A549 (cell line): ENCODE results near the gene SGSH.

Source experiments
- BHLHE40 ChIP-seq: IDR thresholded peaks from 2 replicates; pipeline ENCODE4 v1.6.1; 2012; ENCODE audit warnings: low read depth, low read length, inconsistent platforms
- CEBPB ChIP-seq, 2 experiments: fragments of >200 bp in 1 of 2; sonication (Bioruptor Twin) in 1 of 2; formaldehyde crosslinking in 1 of 2; IDR thresholded peaks; 2 replicates each; pipeline ENCODE4 v1.6.1; 2012 to 2016
- CHD2 ChIP-seq: fragments of 150-350 bp; IDR thresholded peaks from 2 replicates; pipeline ENCODE4 v1.6.1; 2014; ENCODE audit warnings: low read length; ENCODE audit not compliant: partially characterized antibody
- CTCF ChIP-seq: fragments of >200 bp; sonication (Bioruptor Twin); formaldehyde crosslinking; IDR thresholded peaks from 3 replicates; pipeline ENCODE4 v1.5.1; 2016
- ELK1 ChIP-seq: fragments of 150-350 bp; IDR thresholded peaks from 2 replicates; pipeline ENCODE4 v1.6.1; 2014; ENCODE audit warnings: low read depth, mild to moderate bottlenecking, low read length
- EP300 ChIP-seq, 2 experiments: fragments of >200 bp; sonication (Bioruptor Twin); formaldehyde crosslinking; IDR thresholded peaks; 2 replicates in 1 of 2; 3 replicates in 1 of 2; pipeline ENCODE4 v1.6.1; 2016 to 2017
- HDAC2 ChIP-seq: fragments of 200-600 bp; sonication (generic); IDR thresholded peaks from 2 replicates; pipeline ENCODE4 v1.6.1; 2016
- HOXA7 ChIP-seq: fragments of 250-450 bp; sonication (Bioruptor Pico); IDR thresholded peaks from 2 replicates; pipeline ENCODE4 v1.5.0; 2020; ENCODE audit warnings: mild to moderate bottlenecking, moderate library complexity
- JUN ChIP-seq, 2 experiments: fragments of >200 bp; sonication (Bioruptor Twin); formaldehyde crosslinking; IDR thresholded peaks; 2 replicates in 1 of 2; 3 replicates in 1 of 2; pipeline ENCODE4 v1.6.1; 2016 to 2017
- MAX ChIP-seq: IDR thresholded peaks from 2 replicates; pipeline ENCODE4 v1.6.1; 2012
- MYC ChIP-seq: IDR thresholded peaks from 2 replicates; pipeline ENCODE4 v1.6.1; 2012; ENCODE audit warnings: mild to moderate bottlenecking, inconsistent platforms, low read length, improper control_type of control experiment, borderline replicate concordance
- POLR2A ChIP-seq: IDR thresholded peaks from 2 replicates; pipeline ENCODE4 v1.6.1; 2012; ENCODE audit warnings: mild to moderate bottlenecking, low read length

GRCh38 chr17:80208050-80208449, 12.1 kb downstream of the SGSH start:
- no peak for TF ChIP-seq HOXA7 (CRISPR knock-in tag)
- TF ChIP-seq JUN (IDR thresholded peaks at IDR 0.05), result no peak
- TF ChIP-seq MAX, result no peak
- TF ChIP-seq ELK1, result no peak
- TF ChIP-seq CTCF, result no peak
- TF ChIP-seq CEBPB (IDR thresholded peaks at IDR 0.05), result no peak
- TF ChIP-seq HDAC2, result no peak
- TF ChIP-seq POLR2A, result no peak
- no peak for TF ChIP-seq CHD2
- TF ChIP-seq EP300 (IDR thresholded peaks at IDR 0.05), result no peak
- no peak for TF ChIP-seq MYC
- no peak for TF ChIP-seq BHLHE40
